Stomach smooth muscle (tissue), 2 donors: Measurements from ENCODE around the gene CAPN13.
"Not testable (repeated sequence)": the region's sequence is repeated elsewhere in the genome, so short reads cannot be mapped to it uniquely, and the experiment has no call there.

Experiments used
- H3K27ac ChIP-seq: one replicate; pipeline ENCODE4 v1.7.0; 2013; ENCODE audit warnings: mild to moderate bottlenecking, low read length, inconsistent platforms
- H3K27me3 ChIP-seq, 2 donors: one replicate each; pipeline ENCODE4 v1.7.0; 2013; ENCODE audit warnings: low read length in 2 of 2; ENCODE audit not compliant: insufficient read depth in 2 of 2, control insufficient read depth in 1 of 2
- H3K36me3 ChIP-seq, 2 donors: one replicate each; pipeline ENCODE4 v1.7.0; 2013; ENCODE audit warnings: low read length in 2 of 2; ENCODE audit not compliant: control insufficient read depth in 2 of 2, insufficient read depth in 2 of 2
- H3K4me1 ChIP-seq: one replicate; pipeline ENCODE4 v1.7.0; 2013; ENCODE audit warnings: low read length; ENCODE audit not compliant: control insufficient read depth, insufficient read depth
- H3K4me3 ChIP-seq, 2 donors: one replicate each; pipeline ENCODE4 v1.7.0; 2013; ENCODE audit warnings: low read length in 2 of 2
- H3K9ac ChIP-seq, 2 donors: one replicate each; pipeline ENCODE4 v1.7.0; 2013; ENCODE audit warnings: low read length in 2 of 2, mild to moderate bottlenecking in 1 of 2
- H3K9me3 ChIP-seq, 2 donors: one replicate each; pipeline ENCODE4 v1.7.0; 2013; ENCODE audit warnings: low read length in 2 of 2; ENCODE audit not compliant: control insufficient read depth in 2 of 2
- donor health status: healthy.
- donor health status: Pancreatic carcinoma.

The CAPN13 gene

DNA sequence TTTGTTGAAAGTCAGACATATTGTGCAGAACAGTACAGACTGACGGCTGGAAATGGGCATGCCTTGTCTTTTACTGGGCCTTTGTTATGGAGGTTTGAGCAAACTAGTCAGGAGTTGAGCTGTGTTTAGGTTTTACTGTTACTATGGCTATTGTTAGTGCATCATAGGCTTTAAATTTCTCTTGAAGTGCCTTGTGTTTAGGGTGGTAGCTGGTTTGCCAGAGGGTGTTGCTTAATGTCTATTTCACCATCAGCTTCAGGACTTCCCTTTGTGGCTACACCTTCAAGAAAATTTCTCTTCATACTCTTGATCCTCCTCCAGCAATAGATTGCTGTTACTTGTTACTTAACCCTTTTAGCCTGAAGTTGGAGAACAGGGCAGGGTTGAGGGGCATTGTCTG is 104.6 kb downstream of the CAPN13 start:
- Histone ChIP-seq H3K4me3 (no peak overlapping the region), H3K27me3 (no peaks in the 10 kb centered on the region), H3K27ac (no peak overlapping the region), H3K9me3 (peaks cover 7% of the 10 kb centered on the region in 2 donors), H3K4me1 (peaks cover 11% of the 10 kb centered on the region), H3K9ac (no peak overlapping the region), H3K36me3 (no peaks in the 10 kb centered on the region)

- H3K27ac ChIP-seq, result no peak overlapping the region
- no peak overlapping the region for H3K4me3 ChIP-seq
- H3K9me3 ChIP-seq, result peaks cover 7% of the 10 kb centered on the region in 2 donors
- H3K36me3 ChIP-seq, result no peaks in the 10 kb centered on the region
- H3K4me1 ChIP-seq, result peaks cover 9% of the 10 kb centered on the region
- no peaks in the 10 kb centered on the region for H3K27me3 ChIP-seq
- H3K9ac ChIP-seq, result no peak overlapping the region
These were observed 105.5 kb downstream of the CAPN13 start for GRCh38 chr2:30701782-30702181.

DNA sequence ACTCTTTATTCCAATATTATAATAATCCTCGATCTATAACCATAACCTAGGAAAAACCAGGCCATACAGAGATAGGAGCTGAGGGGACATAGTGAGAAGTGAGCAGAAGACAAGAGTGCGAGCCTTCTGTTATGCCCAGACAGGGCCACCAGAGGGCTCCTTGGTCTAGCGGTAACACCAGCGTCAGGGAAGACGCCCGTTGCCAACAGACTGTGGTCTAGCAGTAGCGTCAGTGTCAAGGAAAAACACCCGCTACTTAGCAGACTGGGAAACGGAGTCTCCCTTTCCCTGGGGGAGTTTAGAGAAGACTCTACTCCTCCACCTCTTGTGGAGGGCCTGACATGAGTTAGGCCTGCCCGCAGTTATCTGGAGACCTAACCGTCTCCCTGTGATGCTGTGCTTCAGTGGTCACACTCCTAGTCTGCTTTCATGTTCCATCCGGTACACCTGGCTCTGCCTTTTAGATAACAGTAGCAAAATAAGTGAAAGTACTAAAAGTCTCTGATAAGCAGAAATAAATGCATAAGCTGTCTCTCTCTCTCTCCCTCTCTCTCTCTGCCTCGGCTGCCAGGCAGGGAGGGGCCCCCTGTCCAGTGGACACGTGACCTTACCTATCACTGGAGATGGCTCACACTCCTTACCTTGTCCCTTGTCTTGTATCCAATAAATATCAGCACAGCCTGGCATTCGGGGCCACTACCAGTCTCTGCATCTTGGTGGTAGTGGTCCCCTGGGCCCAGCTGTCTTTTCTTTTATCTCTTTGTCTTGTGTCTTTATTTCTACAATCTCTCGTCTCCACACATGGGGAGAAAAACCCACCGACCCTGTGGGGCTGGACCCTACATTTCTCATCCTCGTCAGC is 109.8 kb downstream of the CAPN13 start:
- not testable (repeated sequence) for H3K36me3 ChIP-seq, H3K27me3 ChIP-seq, H3K9me3 ChIP-seq, H3K9ac ChIP-seq, H3K4me3 ChIP-seq, H3K27ac ChIP-seq
- peaks cover 15% of the 10 kb centered on the region for H3K4me1 ChIP-seq

DNA sequence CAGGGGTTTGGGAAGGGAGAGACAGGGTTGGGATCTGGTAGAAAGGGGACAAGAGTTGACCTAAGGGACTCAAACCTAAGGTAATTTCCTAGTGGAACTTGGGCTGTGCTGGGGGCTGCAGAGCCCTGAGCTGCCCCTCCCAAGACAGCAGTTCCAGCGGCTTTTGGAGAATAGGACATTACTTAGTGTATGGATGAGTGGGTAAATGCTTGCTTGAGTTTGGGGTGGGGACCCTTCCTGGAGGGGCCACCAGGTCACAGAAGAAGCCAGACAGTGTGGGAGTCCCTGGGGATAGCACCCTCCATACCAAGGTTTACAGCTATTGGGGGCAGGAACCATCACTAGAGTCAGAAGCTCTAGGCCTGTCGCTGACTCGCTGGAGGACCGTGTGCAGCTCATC is 111.5 kb downstream of the CAPN13 start:
- Histone ChIP-seq H3K36me3 (no peaks in the 10 kb centered on the region), H3K9me3 (no peaks in the 10 kb centered on the region), H3K4me1 (peaks cover 19% of the 10 kb centered on the region), H3K27ac (no peak overlapping the region), H3K9ac (no peak overlapping the region), H3K4me3 (no peak overlapping the region), H3K27me3 (no peaks in the 10 kb centered on the region)

DNA sequence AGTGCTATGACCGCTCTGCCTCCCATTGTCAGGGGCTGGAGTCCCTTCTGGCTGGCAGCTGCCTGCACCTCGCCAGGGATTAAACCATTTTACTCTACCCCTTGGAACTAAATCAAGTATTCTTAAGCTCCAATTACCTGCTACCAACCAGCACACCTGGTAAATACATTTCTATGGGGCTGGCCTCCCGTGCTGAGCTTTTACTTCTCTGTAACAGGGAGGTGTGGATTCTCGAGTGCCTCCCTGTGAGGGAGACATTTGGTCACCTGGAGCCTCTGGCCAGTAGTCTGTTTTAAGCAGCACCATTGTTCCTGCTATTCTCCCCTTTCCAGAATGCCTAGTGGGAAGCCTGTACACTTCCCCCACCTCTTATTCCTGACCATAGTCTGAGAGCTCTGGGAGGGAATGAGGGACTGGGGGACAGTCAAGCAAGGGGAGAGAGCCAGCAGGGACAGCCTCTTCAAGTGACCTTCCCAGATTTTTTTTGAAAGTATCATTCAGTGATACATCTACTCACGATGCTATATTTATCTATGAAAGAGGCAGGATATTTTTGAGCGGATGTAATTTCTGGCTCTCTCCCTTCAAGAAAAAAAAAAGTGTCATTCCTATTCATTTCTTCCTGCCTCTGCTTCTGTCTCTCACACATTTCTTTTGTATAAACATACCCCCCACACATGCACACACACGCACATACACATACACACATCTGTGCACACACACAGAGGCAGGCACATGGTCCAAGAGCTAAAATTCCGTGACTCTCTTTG is 112.8 kb downstream of the CAPN13 start:
- no peak overlapping the region for H3K27ac ChIP-seq
- H3K27me3 ChIP-seq, result no peaks in the 10 kb centered on the region
- peaks cover 32% of the 10 kb centered on the region for H3K4me1 ChIP-seq
- H3K9ac ChIP-seq, result no peak overlapping the region
- H3K4me3 ChIP-seq, result no peak overlapping the region
- H3K36me3 ChIP-seq, result no peaks in the 10 kb centered on the region
- no peaks in the 10 kb centered on the region for H3K9me3 ChIP-seq

- no peak overlapping the region for H3K9ac ChIP-seq
- peaks cover 38% of the 10 kb centered on the region for H3K4me1 ChIP-seq
- no peak overlapping the region for H3K4me3 ChIP-seq
- no peaks in the 10 kb centered on the region for H3K27me3 ChIP-seq
- no peaks in the 10 kb centered on the region for H3K9me3 ChIP-seq
- no peaks in the 10 kb centered on the region for H3K36me3 ChIP-seq
- H3K27ac ChIP-seq, result no peak overlapping the region
These were observed 113.4 kb downstream of the CAPN13 start for GRCh38 chr2:30693821-30694281.

DNA sequence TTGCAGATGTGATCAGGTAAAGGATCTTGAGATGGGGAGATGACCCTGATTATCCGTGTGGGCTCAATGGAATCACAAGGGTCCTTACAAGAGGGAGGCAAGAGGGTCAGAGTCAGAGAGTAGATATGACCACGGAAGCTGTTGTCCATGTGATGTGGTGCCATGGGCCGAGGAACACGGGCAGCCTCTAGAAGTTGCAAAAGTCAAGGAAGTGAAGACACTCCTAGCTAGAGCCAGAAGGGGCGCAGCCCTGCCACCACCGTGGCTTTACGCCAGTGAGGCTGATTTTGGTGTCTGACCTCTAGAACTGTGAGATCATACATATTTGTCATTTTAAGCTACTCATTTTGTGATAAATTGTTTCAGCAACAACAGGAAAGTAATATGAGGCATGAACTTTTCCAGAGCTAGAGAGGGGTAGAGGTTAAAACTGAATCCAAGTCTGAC is 114.4 kb downstream of the CAPN13 start:
- no peak overlapping the region for H3K27ac ChIP-seq
- no peaks in the 10 kb centered on the region for H3K9me3 ChIP-seq
- no peak overlapping the region for H3K9ac ChIP-seq
- no peak overlapping the region for H3K4me3 ChIP-seq
- H3K36me3 ChIP-seq, result no peaks in the 10 kb centered on the region
- no peaks in the 10 kb centered on the region for H3K27me3 ChIP-seq
- peaks cover 46% of the 10 kb centered on the region for H3K4me1 ChIP-seq

DNA sequence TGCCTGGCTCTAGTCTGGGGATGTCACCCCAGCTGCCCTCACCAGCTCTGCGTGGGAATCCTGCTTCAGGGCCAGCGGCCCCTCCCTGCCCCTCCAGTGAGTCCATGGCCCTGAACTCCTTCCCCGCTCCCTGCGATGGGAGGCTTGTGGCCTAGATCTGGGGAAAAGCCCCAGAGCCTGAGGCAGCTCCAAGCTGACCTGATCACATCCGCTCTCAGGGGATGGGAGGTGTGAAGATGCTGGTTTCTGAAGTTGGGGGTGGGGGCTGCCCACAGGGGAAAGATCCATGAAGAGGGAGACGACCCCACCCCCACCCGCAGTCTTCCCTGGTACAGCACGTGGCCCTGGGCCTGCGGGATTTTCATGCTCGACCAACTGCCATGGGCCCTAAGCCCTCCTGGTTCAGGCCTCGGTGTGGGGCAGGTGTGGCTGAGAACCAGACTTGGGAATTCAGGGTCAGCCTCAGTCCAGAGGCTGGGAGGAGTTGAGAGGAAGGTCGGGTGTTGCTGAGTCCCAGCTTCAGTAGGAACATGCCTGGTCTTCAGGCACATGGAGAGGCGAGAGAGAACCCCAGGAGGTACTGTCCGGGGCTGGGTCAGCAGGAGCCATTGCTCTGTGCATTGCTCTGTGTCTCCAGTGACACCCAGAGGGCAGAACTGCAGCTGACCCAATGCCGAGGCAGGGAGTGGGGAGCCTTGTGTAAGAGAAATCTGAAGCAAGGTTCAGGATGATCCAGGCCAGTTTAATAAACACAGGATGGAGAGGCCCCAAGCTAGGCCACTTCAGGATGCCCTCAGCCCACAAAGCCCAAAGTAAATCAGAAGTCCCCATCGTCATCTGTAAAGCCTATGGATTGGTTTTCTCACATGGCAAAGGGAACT is 115.1 kb downstream of the CAPN13 start:
- peaks cover 46% of the 10 kb centered on the region for H3K4me1 ChIP-seq
- H3K4me3 ChIP-seq, result no peak overlapping the region
- H3K9ac ChIP-seq, result no peak overlapping the region
- H3K27ac ChIP-seq, result no peak overlapping the region
- H3K9me3 ChIP-seq, result no peaks in the 10 kb centered on the region
- H3K27me3 ChIP-seq, result no peaks in the 10 kb centered on the region
- H3K36me3 ChIP-seq, result no peaks in the 10 kb centered on the region

DNA sequence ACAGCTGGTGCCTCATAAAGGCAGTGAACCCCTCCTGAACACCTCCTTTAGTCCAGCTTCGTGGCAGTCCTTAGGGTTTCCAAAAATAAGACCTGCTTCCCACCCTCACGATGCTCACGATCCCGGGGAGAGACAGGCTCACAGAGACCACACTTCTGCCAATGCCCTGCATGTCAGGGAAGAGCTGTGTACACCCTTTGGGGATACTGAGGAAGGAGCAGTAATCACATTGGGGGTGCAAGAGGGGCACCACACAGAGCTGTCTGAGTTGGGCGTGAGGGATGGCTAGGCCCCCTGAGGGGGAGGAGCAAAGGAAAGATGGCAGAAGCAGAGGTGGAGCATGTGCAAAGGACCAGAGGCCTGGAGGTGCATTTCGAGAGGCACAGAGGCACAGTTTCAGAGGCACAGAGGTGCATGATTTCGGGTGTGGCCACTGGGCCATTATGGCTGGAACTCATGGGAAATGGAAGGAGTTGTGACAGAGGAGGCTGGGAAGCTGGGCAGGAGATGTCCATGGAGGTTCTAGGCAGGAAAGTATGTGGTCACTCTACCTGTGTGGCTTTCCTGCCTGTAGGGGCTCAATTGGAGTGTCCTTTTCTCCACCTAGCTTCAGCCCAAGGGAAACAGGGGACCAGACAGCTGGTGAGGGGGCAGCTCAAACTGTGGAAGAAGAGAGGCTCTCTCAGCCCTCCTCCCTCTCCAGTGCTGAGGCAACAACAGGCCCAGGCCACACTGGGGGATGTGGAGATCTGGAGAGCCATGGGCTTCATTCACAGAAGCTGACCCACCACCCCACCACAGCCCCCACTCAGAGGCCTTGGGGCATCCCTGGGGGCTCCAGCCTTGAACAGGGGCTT is 115.9 kb downstream of the CAPN13 start:
- H3K27ac ChIP-seq, result no peak overlapping the region
- H3K9ac ChIP-seq, result no peak overlapping the region
- H3K4me3 ChIP-seq, result no peak overlapping the region
- no peaks in the 10 kb centered on the region for H3K36me3 ChIP-seq
- peaks cover 50% of the 10 kb centered on the region for H3K4me1 ChIP-seq
- H3K9me3 ChIP-seq, result no peaks in the 10 kb centered on the region
- no peaks in the 10 kb centered on the region for H3K27me3 ChIP-seq
